Dendritic cell treated with granulocyte-macrophage colony-stimulating factor and Interleukin-4, amounts not matched to agents 40 ng/mL and 50 ng/mL, for 4 days (primary cell): Measurements from ENCODE around the gene ELAC1.
A peak's percentile ranks its signal among the peaks of the same experiment; 100 is the strongest.
"Not testable (repeated sequence)": the region's sequence is repeated elsewhere in the genome, so short reads cannot be mapped to it uniquely, and the experiment has no call there.

Source experiments
- H3K27ac Mint-ChIP-seq: one replicate; pipeline ENCODE4 v1.8.0; 2022; ENCODE audit warnings: mild to moderate bottlenecking, mixed read lengths
- H3K27me3 Mint-ChIP-seq: one replicate; pipeline ENCODE4 v1.8.0; 2022; ENCODE audit warnings: mild to moderate bottlenecking, mixed read lengths
- H3K36me3 Mint-ChIP-seq: one replicate; pipeline ENCODE4 v1.8.0; 2022; ENCODE audit warnings: low read depth, mixed read lengths
- H3K4me1 Mint-ChIP-seq: one replicate; pipeline ENCODE4 v1.8.0; 2022; ENCODE audit warnings: low read depth, mixed read lengths
- H3K4me3 Mint-ChIP-seq: one replicate; pipeline ENCODE4 v1.8.0; 2022; ENCODE audit warnings: mild to moderate bottlenecking, moderate library complexity, mixed read lengths
- H3K9me3 Mint-ChIP-seq: one replicate; pipeline ENCODE4 v1.8.0; 2022; ENCODE audit warnings: mixed read lengths
- intact Hi-C: fragments of 100-400 bp; cut with micrococcal nuclease; formaldehyde crosslinking; loops from one replicate; pipeline ENCODE4 v1.15.0; 2022

Gene ELAC1

GRCh38 chr18:50949185-50949584, 18.7 kb upstream of the ELAC1 start:
- Mint-ChIP-seq H3K27ac (no peak overlapping the region), H3K4me3 (no peak overlapping the region), H3K36me3 (peaks cover 31% of the 10 kb centered on the region), H3K4me1 (peaks cover 11% of the 10 kb centered on the region), H3K27me3 (no peaks in the 10 kb centered on the region), H3K9me3 (no peaks in the 10 kb centered on the region)
- intact Hi-C loops, result no loop called here

GRCh38 chr18:50950626-50951025, 17.2 kb upstream of the ELAC1 start:
- intact Hi-C loops, result no loop called here
- H3K36me3 Mint-ChIP-seq, result peaks cover 21% of the 10 kb centered on the region
- no peaks in the 10 kb centered on the region for H3K9me3 Mint-ChIP-seq
- H3K4me1 Mint-ChIP-seq, result no peaks in the 10 kb centered on the region
- H3K4me3 Mint-ChIP-seq, result no peak overlapping the region
- H3K27me3 Mint-ChIP-seq, result no peaks in the 10 kb centered on the region
- no peak overlapping the region for H3K27ac Mint-ChIP-seq

- no peak overlapping the region for H3K4me3 Mint-ChIP-seq
- no peak overlapping the region for H3K27ac Mint-ChIP-seq
- H3K36me3 Mint-ChIP-seq, result peaks cover 6% of the 10 kb centered on the region
- intact Hi-C loops, result no loop called here
- no peaks in the 10 kb centered on the region for H3K9me3 Mint-ChIP-seq
- H3K27me3 Mint-ChIP-seq, result no peaks in the 10 kb centered on the region
- no peaks in the 10 kb centered on the region for H3K4me1 Mint-ChIP-seq
These were observed 14.0 kb upstream of the ELAC1 start for GRCh38 chr18:50953822-50954221.

- intact Hi-C loops, result no loop called here
- Mint-ChIP-seq H3K4me1 (no peaks in the 10 kb centered on the region), H3K4me3 (no peak overlapping the region), H3K27me3 (peaks cover 1% of the 10 kb centered on the region), H3K36me3 (peaks cover 4% of the 10 kb centered on the region), H3K27ac (no peak overlapping the region), H3K9me3 (no peaks in the 10 kb centered on the region)
These were observed 12.6 kb upstream of the ELAC1 start for GRCh38 chr18:50955253-50955652.

GRCh38 chr18:50956116-50956515, 11.7 kb upstream of the ELAC1 start:
- peaks cover 6% of the 10 kb centered on the region for H3K9me3 Mint-ChIP-seq
- no peak overlapping the region for H3K27ac Mint-ChIP-seq
- H3K36me3 Mint-ChIP-seq, result no peaks in the 10 kb centered on the region
- intact Hi-C loops, result no loop called here
- peaks cover 1% of the 10 kb centered on the region for H3K27me3 Mint-ChIP-seq
- no peak overlapping the region for H3K4me3 Mint-ChIP-seq
- H3K4me1 Mint-ChIP-seq, result no peaks in the 10 kb centered on the region

GRCh38 chr18:50961974-50962373, 5.9 kb upstream of the ELAC1 start:
- no peak overlapping the region for H3K4me3 Mint-ChIP-seq
- intact Hi-C loops, result no loop called here
- H3K36me3 Mint-ChIP-seq, result no peaks in the 10 kb centered on the region
- peaks cover 1% of the 10 kb centered on the region for H3K27me3 Mint-ChIP-seq
- peaks cover 36% of the 10 kb centered on the region for H3K9me3 Mint-ChIP-seq
- H3K4me1 Mint-ChIP-seq, result no peaks in the 10 kb centered on the region
- no peak overlapping the region for H3K27ac Mint-ChIP-seq

- Mint-ChIP-seq H3K27ac (peak overlapping the region; percentile 87), H3K4me1 (peaks cover 21% of the 10 kb centered on the region), H3K36me3 (peaks cover 7% of the 10 kb centered on the region), H3K9me3 (no peaks in the 10 kb centered on the region), H3K27me3 (no peaks in the 10 kb centered on the region), H3K4me3 (no peak overlapping the region)
- intact Hi-C loops, result loop anchor here (2.0 to 5.0 kb wide), 2 partner anchors 61 to 92 kb away; partner anchors contain the start of genes ME2 and SMAD4
These were observed 1.6 kb downstream of the ELAC1 start for GRCh38 chr18:50969448-50969847.

GRCh38 chr18:50970006-50970405, 2.2 kb downstream of the ELAC1 start:
- intact Hi-C loops, result no loop called here
- Mint-ChIP-seq H3K9me3 (no peaks in the 10 kb centered on the region), H3K27ac (no peak overlapping the region), H3K36me3 (peaks cover 12% of the 10 kb centered on the region), H3K4me1 (peaks cover 21% of the 10 kb centered on the region), H3K4me3 (no peak overlapping the region), H3K27me3 (no peaks in the 10 kb centered on the region)

- Mint-ChIP-seq H3K9me3 (peaks cover 21% of the 10 kb centered on the region), H3K4me1 (peaks cover 21% of the 10 kb centered on the region), H3K36me3 (peaks cover 36% of the 10 kb centered on the region)
- H3K27ac Mint-ChIP-seq, H3K27me3 Mint-ChIP-seq, H3K4me3 Mint-ChIP-seq, intact Hi-C loops: not testable (repeated sequence)
These were observed 4.6 kb downstream of the ELAC1 start for GRCh38 chr18:50972404-50972803.

- no peak overlapping the region for H3K27ac Mint-ChIP-seq
- peaks cover 48% of the 10 kb centered on the region for H3K36me3 Mint-ChIP-seq
- peaks cover 21% of the 10 kb centered on the region for H3K4me1 Mint-ChIP-seq
- no peak overlapping the region for H3K4me3 Mint-ChIP-seq
- intact Hi-C loops, result no loop called here
- no peaks in the 10 kb centered on the region for H3K27me3 Mint-ChIP-seq
- H3K9me3 Mint-ChIP-seq, result peaks cover 31% of the 10 kb centered on the region
These were observed 5.7 kb downstream of the ELAC1 start for GRCh38 chr18:50973367-50974126.

- no peak overlapping the region for H3K27ac Mint-ChIP-seq
- H3K27me3 Mint-ChIP-seq, result no peaks in the 10 kb centered on the region
- peaks cover 66% of the 10 kb centered on the region for H3K36me3 Mint-ChIP-seq
- H3K9me3 Mint-ChIP-seq, result peaks cover 31% of the 10 kb centered on the region
- peaks cover 10% of the 10 kb centered on the region for H3K4me1 Mint-ChIP-seq
- H3K4me3 Mint-ChIP-seq, result no peak overlapping the region
- intact Hi-C loops, result no loop called here
These were observed 9.4 kb downstream of the ELAC1 start for GRCh38 chr18:50977037-50977760.

- Mint-ChIP-seq H3K36me3 (peaks cover 64% of the 10 kb centered on the region), H3K9me3 (peaks cover 21% of the 10 kb centered on the region), H3K27ac (no peak overlapping the region), H3K27me3 (no peaks in the 10 kb centered on the region), H3K4me1 (peaks cover 11% of the 10 kb centered on the region), H3K4me3 (no peak overlapping the region)
- intact Hi-C loops, result no loop called here
These were observed 13.5 kb downstream of the ELAC1 start for GRCh38 chr18:50981381-50981780.

- Mint-ChIP-seq H3K27me3 (no peaks in the 10 kb centered on the region), H3K9me3 (peaks cover 12% of the 10 kb centered on the region), H3K4me3 (no peak overlapping the region), H3K36me3 (peaks cover 62% of the 10 kb centered on the region), H3K27ac (no peak overlapping the region), H3K4me1 (peaks cover 11% of the 10 kb centered on the region)
- intact Hi-C loops, result no loop called here
These were observed 14.4 kb downstream of the ELAC1 start for GRCh38 chr18:50982086-50982801.

- H3K27ac Mint-ChIP-seq, result no peak overlapping the region
- peaks cover 7% of the 10 kb centered on the region for H3K9me3 Mint-ChIP-seq
- H3K27me3 Mint-ChIP-seq, result no peaks in the 10 kb centered on the region
- no peak overlapping the region for H3K4me3 Mint-ChIP-seq
- H3K4me1 Mint-ChIP-seq, result peaks cover 11% of the 10 kb centered on the region
- intact Hi-C loops, result no loop called here
- peaks cover 56% of the 10 kb centered on the region for H3K36me3 Mint-ChIP-seq
These were observed 15.0 kb downstream of the ELAC1 start for GRCh38 chr18:50982802-50983179.
